DND-41 (cell line): ENCODE data around the gene SRRM3.
"Not testable (repeated sequence)": the region's sequence is repeated elsewhere in the genome, so short reads cannot be mapped to it uniquely, and the experiment has no call there.

Experiments
- ATAC-seq: fragments of 200-7000 bp; cut with Tn5 transposase; 3 replicates; pipeline ENCODE4 v1.9.1; 2021; ENCODE audit warnings: low read depth; ENCODE audit not compliant: insufficient read depth
- DNase-seq: peaks from one replicate; pipeline ENCODE4 v3.0.0-alpha.2; 2020
- H2AFZ ChIP-seq: 2 replicates; pipeline ENCODE4 v1.6.0; 2012; ENCODE audit warnings: low read depth, low read length
- H3K27ac ChIP-seq: 2 replicates; pipeline ENCODE4 v1.5.1; 2012; ENCODE audit warnings: low read length, inconsistent platforms
- H3K27me3 ChIP-seq: fragments of 200-600 bp; sonication (generic); 2 replicates; pipeline ENCODE4 v1.6.0; 2012; ENCODE audit warnings: low read length, mild to moderate bottlenecking, inconsistent platforms; ENCODE audit not compliant: insufficient read depth, poor library complexity
- H3K36me3 ChIP-seq: 2 replicates; pipeline ENCODE4 v1.5.1; 2012; ENCODE audit warnings: low read length, inconsistent platforms; ENCODE audit not compliant: insufficient read depth
- H3K4me1 ChIP-seq: 2 replicates; pipeline ENCODE4 v1.5.1; 2012; ENCODE audit warnings: mild to moderate bottlenecking, low read length; ENCODE audit not compliant: insufficient read depth
- H3K4me2 ChIP-seq: 2 replicates; pipeline ENCODE4 v1.6.0; 2012; ENCODE audit warnings: mild to moderate bottlenecking, moderate library complexity, low read length, inconsistent platforms; ENCODE audit not compliant: insufficient read depth
- H3K4me3 ChIP-seq, 2 experiments: fragments of 200-600 bp in 1 of 2; shearing (Covaris generic) in 1 of 2; 2 replicates each; pipeline ENCODE4 v1.5.1; 2012 to 2016; ENCODE audit warnings: inconsistent platforms in 2 of 2, low read length in 2 of 2, mild to moderate bottlenecking in 2 of 2, low read depth in 1 of 2, moderate library complexity in 1 of 2
- H3K79me2 ChIP-seq: 2 replicates; pipeline ENCODE4 v1.6.0; 2012; ENCODE audit warnings: low read length, inconsistent platforms; ENCODE audit not compliant: insufficient read depth
- H3K9ac ChIP-seq: 2 replicates; pipeline ENCODE4 v1.6.0; 2012; ENCODE audit warnings: low read depth, mild to moderate bottlenecking, inconsistent platforms, low read length, moderate library complexity
- H3K9me3 ChIP-seq: 2 replicates; pipeline ENCODE4 v1.5.1; 2012; ENCODE audit warnings: low read length, moderate library complexity, mild to moderate bottlenecking, inconsistent platforms; ENCODE audit not compliant: insufficient read depth, severe bottlenecking
- H4K20me1 ChIP-seq: 2 replicates; pipeline ENCODE4 v1.6.0; 2012; ENCODE audit warnings: low read length; ENCODE audit not compliant: insufficient read depth
- CTCF ChIP-seq: IDR thresholded peaks from 2 replicates; pipeline ENCODE4 v1.5.1; 2012; ENCODE audit warnings: borderline replicate concordance, low read length, moderate library complexity, mild to moderate bottlenecking; ENCODE audit not compliant: poor library complexity, severe bottlenecking; ENCODE audit errors: extremely low read depth
- EZH2 ChIP-seq: IDR thresholded peaks from 3 replicates; pipeline ENCODE4 v1.6.1; 2012; ENCODE audit warnings: borderline replicate concordance, low read depth, mild to moderate bottlenecking, moderate library complexity, low read length, inconsistent platforms; ENCODE audit not compliant: severe bottlenecking

SRRM3 gene

DNA sequence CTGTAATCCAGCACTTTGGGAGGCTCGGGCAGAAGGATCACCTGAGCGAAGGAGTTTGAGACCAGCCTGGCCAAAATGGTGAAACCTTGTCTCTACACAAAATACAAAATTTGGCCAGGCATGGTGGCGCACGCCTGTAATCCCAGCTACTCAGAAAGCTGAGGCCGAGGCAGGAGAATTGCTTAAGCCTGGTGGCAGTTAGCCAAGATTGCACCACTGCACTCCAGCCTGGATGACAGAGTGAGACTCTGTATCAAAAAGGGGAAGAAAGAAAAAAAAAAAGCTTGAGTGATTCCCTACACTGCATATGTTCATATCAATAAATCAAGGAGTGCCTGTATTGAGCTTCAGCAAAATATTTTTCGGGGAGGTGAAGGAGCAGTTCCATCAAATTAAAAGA lies 45.8 kb upstream of the SRRM3 start:
- Histone ChIP-seq H3K36me3 (no peaks in the 10 kb centered on the region), H3K79me2 (no peaks in the 10 kb centered on the region), H3K9me3 (no peaks in the 10 kb centered on the region), H3K27me3 (peaks cover 3% of the 10 kb centered on the region), H3K9ac (no peak overlapping the region), H3K4me3 (no peak overlapping the region), H2AFZ (no peak overlapping the region), H3K27ac (no peak overlapping the region), H3K4me1 (no peaks in the 10 kb centered on the region), H3K4me2 (no peak overlapping the region), H4K20me1 (no peaks in the 10 kb centered on the region)
- DNase-seq (no peak), ATAC-seq (no peak)
- no peak for TF ChIP-seq CTCF
- no peak for TF ChIP-seq EZH2

DNA sequence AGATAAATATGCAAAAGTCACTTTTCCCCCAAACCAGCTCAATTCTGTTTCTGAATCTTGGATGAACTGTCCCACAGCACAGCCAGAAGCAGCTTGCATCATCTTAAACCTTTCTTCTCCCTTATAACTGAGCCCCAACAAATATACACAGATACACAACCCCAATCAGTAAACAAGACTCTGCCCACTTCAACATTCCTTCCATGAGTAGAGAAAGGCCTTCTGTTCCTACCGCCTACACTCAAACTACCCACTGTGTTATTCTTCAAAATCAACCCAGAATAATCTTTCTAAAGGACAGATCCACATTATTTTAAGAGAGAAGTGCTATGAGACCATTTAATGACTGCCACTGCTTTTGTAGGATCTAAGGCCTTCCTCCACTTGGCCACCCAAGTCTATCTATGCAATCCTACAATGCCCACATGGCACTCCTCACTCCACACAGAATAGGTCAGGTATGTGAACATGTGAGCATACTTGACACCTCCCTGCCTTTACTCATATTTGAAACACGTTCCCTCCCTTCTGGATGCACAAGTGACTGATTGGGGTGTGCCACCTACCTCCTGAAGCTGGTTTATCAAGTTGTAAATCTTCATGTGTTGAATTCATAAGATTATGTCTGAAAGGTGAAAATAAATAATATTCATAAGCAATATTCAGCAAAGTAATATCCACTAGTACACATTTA lies 44.6 kb upstream of the SRRM3 start:
- H3K36me3 ChIP-seq, H3K79me2 ChIP-seq, H3K9ac ChIP-seq, ATAC-seq, H3K27me3 ChIP-seq, H4K20me1 ChIP-seq, H3K9me3 ChIP-seq, H3K4me2 ChIP-seq, H3K4me1 ChIP-seq, H3K4me3 ChIP-seq, H3K27ac ChIP-seq, DNase-seq, H2AFZ ChIP-seq: not testable (repeated sequence)

- not testable (repeated sequence) for H3K36me3 ChIP-seq, H3K27ac ChIP-seq, H3K4me3 ChIP-seq, H3K27me3 ChIP-seq, H3K9me3 ChIP-seq, H3K4me2 ChIP-seq, DNase-seq, H3K9ac ChIP-seq, ATAC-seq, H3K4me1 ChIP-seq, H3K79me2 ChIP-seq, H4K20me1 ChIP-seq, H2AFZ ChIP-seq
These were observed 43.3 kb upstream of the SRRM3 start for GRCh38 chr7:76158416-76158815.

GRCh38 chr7:76162416-76163170 lies 39.1 kb upstream of the SRRM3 start:
- not testable (repeated sequence) for H3K4me1 ChIP-seq, H4K20me1 ChIP-seq, ATAC-seq, H3K9ac ChIP-seq, DNase-seq, H3K79me2 ChIP-seq, H3K27ac ChIP-seq, H3K36me3 ChIP-seq, H3K9me3 ChIP-seq, H2AFZ ChIP-seq, H3K4me2 ChIP-seq, H3K27me3 ChIP-seq, H3K4me3 ChIP-seq

DNA sequence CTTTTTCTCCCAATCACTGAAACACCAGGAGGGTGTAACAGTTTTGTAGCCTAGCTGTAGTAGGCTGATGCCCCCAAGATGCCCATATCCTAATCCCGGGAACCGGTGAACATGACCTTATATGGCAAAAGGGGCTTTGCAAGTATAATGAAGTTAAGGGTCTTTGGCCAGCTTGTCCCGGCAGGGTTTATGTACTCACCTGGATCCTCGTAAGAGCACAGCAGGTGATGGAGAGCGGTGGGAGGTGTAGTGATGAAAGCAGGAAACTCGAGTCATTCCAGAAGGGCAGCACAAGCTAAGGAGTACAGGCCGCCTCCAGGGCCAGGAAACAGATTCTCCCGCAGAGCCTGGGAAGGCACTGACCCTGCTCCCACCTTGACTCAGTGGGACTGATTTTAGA lies 37.9 kb upstream of the SRRM3 start:
- H2AFZ ChIP-seq, DNase-seq, H3K79me2 ChIP-seq, H3K36me3 ChIP-seq, H3K9me3 ChIP-seq, H3K4me3 ChIP-seq, H3K9ac ChIP-seq, H3K27ac ChIP-seq, H3K27me3 ChIP-seq, H4K20me1 ChIP-seq, ATAC-seq, H3K4me2 ChIP-seq, H3K4me1 ChIP-seq: not testable (repeated sequence)
